Activated CD4-positive, alpha-beta T cell treated with anti-CD3 and anti-CD28 coated beads, Interleukin-2, amount 50 U/mL, for 16 hours (primary cell): ENCODE data around the gene ERI3.

ENCODE experiments used
- DNase-seq: peaks from one replicate; pipeline ENCODE4 v3.0.0-alpha.2; 2020

ERI3 gene

GRCh38 chr1:44348061-44348485, 7.0 kb downstream of the ERI3 start:
- no peak for DNase-seq

DNA sequence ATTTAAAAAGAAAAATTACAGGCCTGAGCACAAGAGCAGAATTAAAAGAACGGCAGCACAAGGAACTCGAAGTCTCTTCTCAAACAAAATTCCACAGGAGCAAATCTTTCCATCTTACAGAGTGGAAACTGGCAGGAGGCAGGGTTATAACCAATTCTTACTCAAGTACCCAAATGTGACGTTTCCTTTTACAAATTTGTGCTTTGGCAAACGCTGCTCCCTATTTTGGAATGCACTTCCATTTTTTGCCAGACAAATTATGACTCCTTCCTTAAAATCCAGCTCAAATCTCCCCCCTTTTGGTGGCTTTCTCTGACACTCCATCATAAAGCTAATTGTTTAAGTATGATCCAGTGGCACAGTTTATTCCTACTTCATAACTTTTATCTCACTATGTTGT, 7.8 kb downstream of the ERI3 start:
- no peak for DNase-seq

DNA sequence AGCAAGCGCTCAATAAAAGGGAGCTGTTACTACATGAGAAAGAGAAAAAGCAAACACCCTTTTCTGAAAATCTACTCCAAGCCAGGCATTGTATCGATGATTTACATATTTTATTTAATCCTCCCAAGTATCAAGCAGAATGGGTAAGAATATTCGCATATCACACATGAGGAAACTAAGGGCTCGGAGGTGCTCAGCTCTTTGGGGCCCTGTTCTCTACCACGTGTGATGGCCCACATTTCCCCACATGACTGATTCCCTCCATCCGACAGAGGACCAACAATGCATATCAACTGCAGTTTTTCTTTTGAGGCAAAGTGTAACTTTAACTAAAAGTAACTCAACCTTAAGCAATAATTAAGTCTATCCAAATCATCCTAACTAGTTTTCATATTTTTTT, 8.2 kb downstream of the ERI3 start:
- no peak for DNase-seq

DNA sequence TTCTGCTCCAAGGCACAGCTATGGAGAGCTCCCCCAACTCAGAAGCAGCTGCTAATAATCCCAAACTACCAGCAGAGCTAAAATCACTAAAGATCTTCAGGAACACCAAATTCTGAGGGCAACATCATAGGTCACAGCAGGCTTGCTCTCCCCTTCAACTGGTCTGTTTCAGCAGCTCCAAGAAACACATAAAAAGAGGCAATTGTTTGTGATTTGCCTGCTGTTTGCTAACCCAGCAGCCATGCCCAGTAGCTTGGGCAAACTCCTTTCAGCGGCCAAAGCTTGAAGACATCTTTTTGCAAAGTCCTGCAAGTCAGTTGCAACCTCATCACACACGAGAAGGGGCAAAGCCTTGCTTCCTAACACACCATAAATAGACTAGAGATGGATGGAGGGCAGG, 8.9 kb downstream of the ERI3 start:
- DNase-seq = no peak

DNA sequence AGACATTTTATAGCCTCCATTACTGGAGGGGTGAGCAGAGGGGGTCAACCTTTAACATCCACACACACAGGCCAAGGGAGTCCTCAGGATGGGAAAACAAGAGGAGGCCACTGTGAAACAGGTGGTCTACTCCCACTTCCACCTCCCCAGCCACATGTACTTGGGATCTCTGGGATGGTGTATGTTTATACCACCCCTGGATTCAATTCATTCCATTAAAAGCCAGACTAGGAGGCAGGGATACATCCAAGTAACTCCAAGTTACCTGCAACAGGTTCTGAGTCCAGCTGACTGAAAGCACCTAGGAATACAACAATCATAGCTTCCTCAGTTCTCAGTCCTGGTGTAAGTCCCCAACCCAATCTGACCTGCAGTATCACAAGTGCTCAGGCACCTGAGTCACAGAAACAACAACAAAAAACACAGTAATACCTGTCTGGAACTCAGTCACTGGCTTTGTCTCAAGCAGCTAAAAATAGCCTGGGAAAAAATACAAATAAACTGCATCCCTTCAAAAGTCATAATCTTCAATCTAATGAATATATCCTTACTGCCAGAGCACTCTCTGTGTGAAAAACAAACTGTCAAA, 9.8 kb downstream of the ERI3 start:
- DNase-seq = no peak

- no peak for DNase-seq
Observed at GRCh38 chr1:44339731-44340130, 15.3 kb downstream of the ERI3 start.

- no peak for DNase-seq
Observed at GRCh38 chr1:44338136-44338535, 16.9 kb downstream of the ERI3 start.

DNA sequence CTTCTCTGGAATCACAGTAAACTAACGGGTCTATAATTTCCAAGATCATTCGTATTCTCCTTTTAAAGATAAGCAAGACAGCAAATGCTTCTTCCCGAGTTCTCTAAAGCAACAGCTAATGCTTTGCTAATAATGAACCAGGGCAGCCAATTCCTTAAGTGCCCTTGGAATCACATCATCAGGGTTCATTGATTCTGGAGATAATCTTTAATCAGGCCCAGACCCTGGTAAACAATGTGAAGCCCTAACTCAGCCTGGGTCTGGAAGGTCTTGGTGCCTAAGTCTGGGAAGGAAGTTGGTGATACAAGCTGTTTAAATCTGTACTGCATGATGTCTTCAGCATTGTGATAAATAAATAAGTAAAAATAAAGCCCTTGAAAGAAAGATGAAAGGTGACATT, 18.4 kb downstream of the ERI3 start:
- DNase-seq = no peak

DNA sequence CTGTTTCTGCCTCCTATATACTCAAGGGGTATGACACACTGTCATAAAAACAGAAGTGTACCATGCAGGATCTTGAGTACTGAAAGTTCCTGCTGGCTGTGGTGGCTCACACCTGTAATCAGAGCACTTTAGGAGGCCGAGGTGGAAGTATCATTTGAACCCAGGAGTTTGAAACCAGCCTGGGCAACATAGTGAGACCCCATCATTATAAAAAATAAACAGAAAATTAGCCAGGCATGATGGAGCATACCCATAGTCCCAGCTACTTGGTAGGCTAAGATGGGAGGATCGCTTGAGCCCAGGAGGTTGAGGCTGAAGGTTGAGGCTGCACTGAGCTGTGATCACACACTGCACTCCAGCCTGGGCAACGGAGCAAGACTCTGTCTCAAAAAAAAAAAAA, 20.1 kb downstream of the ERI3 start:
- no peak for DNase-seq

GRCh38 chr1:44333376-44333775, 21.7 kb downstream of the ERI3 start:
- DNase-seq = no peak

- no peak for DNase-seq
Observed at GRCh38 chr1:44332505-44332904, 22.6 kb downstream of the ERI3 start.

DNA sequence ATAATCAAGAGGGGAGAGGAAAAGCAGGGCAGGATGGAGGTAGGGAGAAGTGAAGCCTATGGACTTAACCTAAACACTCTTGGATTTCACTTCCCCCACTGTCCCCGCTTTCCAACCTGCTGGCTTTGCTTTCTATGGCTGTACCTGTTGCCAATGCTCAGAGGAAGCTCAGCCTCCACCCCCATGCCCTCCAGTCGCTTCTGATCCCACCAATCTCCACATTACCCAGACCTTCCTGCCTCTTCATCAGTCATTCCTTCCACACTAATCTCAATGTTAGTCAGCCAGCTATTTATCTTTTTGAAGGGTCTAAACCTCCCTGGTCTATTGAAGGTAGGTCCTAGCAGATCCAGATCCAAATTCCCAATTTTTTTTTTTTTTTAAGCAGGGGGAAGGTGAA, 24.1 kb downstream of the ERI3 start:
- no peak for DNase-seq

DNA sequence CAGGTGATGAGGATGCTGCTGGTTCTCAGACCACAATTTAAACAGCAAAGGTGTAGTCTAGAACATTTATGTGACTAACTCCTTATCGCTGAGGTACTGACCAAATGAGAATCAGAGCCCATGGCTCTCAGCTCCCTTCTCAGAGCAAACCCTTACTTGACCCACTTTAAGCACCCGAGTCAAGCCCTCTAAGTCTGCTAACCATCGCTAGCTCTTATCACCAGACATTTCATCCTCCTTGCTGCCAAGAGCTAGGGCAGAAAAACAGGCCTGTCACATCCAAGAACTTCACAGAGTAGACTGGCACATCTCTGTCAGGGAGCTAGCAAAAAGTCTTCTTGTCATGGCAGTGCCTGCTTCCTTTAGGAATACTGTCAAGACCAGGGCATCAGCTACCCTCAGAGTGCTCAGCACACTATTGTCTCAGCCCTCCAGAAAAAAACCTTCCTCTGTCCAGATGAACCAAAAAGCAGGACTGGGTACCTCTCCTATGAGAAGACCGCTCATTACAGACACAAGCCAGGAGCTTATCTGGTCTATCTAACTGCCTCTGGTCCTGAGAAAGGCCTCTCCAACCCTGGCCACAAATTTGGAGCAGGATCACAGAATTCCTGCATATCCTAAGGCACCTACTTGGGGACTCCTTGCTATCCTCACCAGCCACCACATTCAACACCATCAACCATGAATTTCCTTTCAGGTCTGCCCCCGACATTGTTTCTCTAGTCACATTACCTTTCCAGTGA, 26.2 kb downstream of the ERI3 start:
- no peak for DNase-seq

GRCh38 chr1:44327679-44328491, 27.2 kb downstream of the ERI3 start:
- no peak for DNase-seq

- DNase-seq = no peak
Observed at GRCh38 chr1:44326821-44327465, 28.1 kb downstream of the ERI3 start.

DNA sequence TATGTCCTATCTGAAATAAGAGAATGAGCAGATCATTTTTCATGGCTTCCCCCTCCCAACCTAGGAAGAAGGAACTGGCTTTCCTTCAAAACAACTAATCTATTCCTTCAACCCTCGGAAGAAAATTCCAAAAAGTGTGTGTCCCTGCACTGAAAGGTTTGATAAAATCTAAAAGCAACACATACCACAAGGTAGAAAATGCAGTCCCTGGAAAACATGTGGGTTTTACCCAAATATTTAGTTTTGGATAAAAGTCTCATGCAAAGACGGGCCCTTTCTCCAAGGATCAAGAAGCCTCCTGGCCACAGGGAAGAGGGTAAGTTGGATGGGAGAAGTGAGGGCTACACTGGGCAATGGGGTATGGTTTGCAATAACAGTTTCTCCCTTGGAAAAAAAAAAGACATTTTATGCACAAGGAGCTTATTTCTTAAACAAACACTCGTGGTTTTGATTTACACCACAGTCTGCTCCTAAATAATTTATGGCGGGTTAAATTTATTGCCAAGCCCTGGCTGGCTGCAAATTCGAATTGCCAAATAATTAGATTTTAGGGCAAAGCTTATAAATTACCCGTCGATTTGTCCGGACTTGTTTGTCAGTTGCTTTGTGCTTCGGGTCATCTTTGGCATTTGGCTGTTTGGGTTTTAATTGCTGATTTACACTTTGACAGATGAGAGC, 28.9 kb downstream of the ERI3 start:
- DNase-seq = no peak

DNA sequence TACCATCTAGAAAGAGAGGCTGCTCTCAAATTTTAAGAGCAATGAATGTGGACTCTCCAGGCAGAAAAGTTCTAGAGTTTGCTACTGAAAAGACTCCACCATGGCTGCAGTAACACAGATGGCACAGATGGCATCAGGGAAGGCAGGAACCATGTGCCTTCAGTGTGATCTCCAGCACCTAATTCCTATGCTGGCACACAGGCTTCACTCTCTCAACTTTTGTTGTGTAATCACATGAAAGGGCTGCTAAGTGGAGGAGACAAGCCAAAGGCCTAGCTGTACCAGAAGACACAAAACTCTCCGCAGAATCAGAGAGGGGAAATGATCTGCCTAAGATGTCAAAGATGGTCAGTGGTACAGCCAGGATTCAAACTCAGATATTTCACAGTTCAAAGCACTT, 31.1 kb downstream of the ERI3 start:
- DNase-seq = no peak

- no peak for DNase-seq
Observed at GRCh38 chr1:44322367-44322766, 32.7 kb downstream of the ERI3 start.

DNA sequence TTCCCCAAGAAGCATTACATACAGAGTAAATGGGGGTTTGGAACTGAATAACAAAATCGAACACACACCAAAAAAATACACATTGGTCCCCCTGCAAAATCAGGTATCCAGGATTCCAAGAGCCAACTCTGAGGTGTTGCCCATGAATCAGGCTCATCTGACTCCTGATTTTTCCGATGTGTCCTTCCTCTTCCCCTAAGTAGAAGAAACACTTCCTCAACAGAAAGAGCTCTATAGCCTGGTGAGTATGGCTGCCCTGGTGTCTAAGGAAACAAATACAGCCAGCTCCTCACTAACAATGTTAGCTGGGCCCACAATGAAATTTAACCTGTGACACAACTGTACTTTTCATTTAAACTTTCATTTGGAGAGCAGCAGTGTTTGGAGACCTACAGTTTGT, 33.6 kb downstream of the ERI3 start:
- no peak for DNase-seq

GRCh38 chr1:44318097-44319088, 36.7 kb downstream of the ERI3 start:
- peak; percentile 43 for DNase-seq

- DNase-seq = peak; percentile 59
Observed at GRCh38 chr1:44316231-44316759, 38.8 kb downstream of the ERI3 start.
